ENCODE results near the gene PPP1R3D.

Gene PPP1R3D

GRCh38 chr20:59955131-59955796 is 15.2 kb upstream of the PPP1R3D start:
- Histone ChIP-seq H3K27ac (ENCODE audit: low read length) (peak overlapping the region; percentile 66; the same call in 1 of the 2 replicates), H3K9me3 (replicated peaks; ENCODE audit: insufficient read depth, low read length) (no peaks in the 10 kb centered on the region), H3K9ac (ENCODE audit: low read length) (peak overlapping the region; percentile 21; the same call in 1 of the 2 replicates), H3K9me2 (replicated peaks; ENCODE audit: insufficient read depth, low read length) (no peaks in the 10 kb centered on the region), H3K4me3 (ENCODE audit: low read length) (peak overlapping the region; percentile 37), H2AFZ (ENCODE audit: low read length) (0 out of 2 replicates have a peak overlapping the region, but pooled peaks have one; percentile 17), H3K36me3 (replicated peaks; ENCODE audit: insufficient read depth, low read length) (no peaks in the 10 kb centered on the region), H3K4me2 (ENCODE audit: low read depth, low read length) (peak overlapping the region; percentile 21; the same call in 1 of the 2 replicates), H3K27me3 (replicated peaks; ENCODE audit: insufficient read depth, low read length) (no peaks in the 10 kb centered on the region), H3F3A (ENCODE audit: insufficient read depth, low read length) (peaks cover 9% of the 10 kb centered on the region), H3K4me1 (ENCODE audit: low read length) (peaks cover 17% of the 10 kb centered on the region), H3K79me2 (ENCODE audit: low read length) (no peaks in the 10 kb centered on the region), H4K20me1 (ENCODE audit: insufficient read depth, low read length) (no peaks in the 10 kb centered on the region)
- TF ChIP-seq EZH2phosphoT487 (IDR thresholded peaks at IDR 0.05; ENCODE audit: low read length) (no peak), CTCF (IDR thresholded peaks at IDR 0.05; ENCODE audit: low read length) (peak; percentile 54)
- peak; percentile 74 for DNase-seq

- no peaks in the 10 kb centered on the region for H3K27me3 ChIP-seq (replicated peaks; ENCODE audit: insufficient read depth, low read length)
- H3K4me2 ChIP-seq (ENCODE audit: low read depth, low read length), result peak overlapping the region; percentile 21; the same call in 1 of the 2 replicates
- DNase-seq, result no peak
- H3K9ac ChIP-seq (ENCODE audit: low read length), result 0 out of 2 replicates have a peak overlapping the region, but pooled peaks have one; percentile 21
- H3K27ac ChIP-seq (ENCODE audit: low read length), result peak overlapping the region; percentile 66; the same call in 1 of the 2 replicates
- no peaks in the 10 kb centered on the region for H3K9me2 ChIP-seq (replicated peaks; ENCODE audit: insufficient read depth, low read length)
- H3K79me2 ChIP-seq (ENCODE audit: low read length), result no peaks in the 10 kb centered on the region
- TF ChIP-seq EZH2 (optimal IDR thresholded peaks at IDR 0.05; ENCODE audit: low read depth, low read length) (no peak), CTCF (IDR thresholded peaks at IDR 0.05; ENCODE audit: low read length) (no peak), EZH2phosphoT487 (IDR thresholded peaks at IDR 0.05; ENCODE audit: low read length) (no peak)
- H2AFZ ChIP-seq (ENCODE audit: low read length), result no peak overlapping the region
- H3K4me1 ChIP-seq (ENCODE audit: low read length), result peaks cover 17% of the 10 kb centered on the region
- H3K36me3 ChIP-seq (replicated peaks; ENCODE audit: insufficient read depth, low read length), result no peaks in the 10 kb centered on the region
- H3K4me3 ChIP-seq (ENCODE audit: low read length), result no peak overlapping the region
- no peaks in the 10 kb centered on the region for H3K9me3 ChIP-seq (replicated peaks; ENCODE audit: insufficient read depth, low read length)
- no peaks in the 10 kb centered on the region for H4K20me1 ChIP-seq (ENCODE audit: insufficient read depth, low read length)
- peaks cover 9% of the 10 kb centered on the region for H3F3A ChIP-seq (ENCODE audit: insufficient read depth, low read length)
These were observed 14.6 kb upstream of the PPP1R3D start for GRCh38 chr20:59954718-59955117.

GRCh38 chr20:59949911-59950310 is 9.8 kb upstream of the PPP1R3D start:
- no peak for TF ChIP-seq EZH2 (optimal IDR thresholded peaks at IDR 0.05; ENCODE audit: low read depth, low read length)
- TF ChIP-seq EZH2phosphoT487 (IDR thresholded peaks at IDR 0.05; ENCODE audit: low read length), result no peak
- no peak for TF ChIP-seq CTCF (IDR thresholded peaks at IDR 0.05; ENCODE audit: low read length)
- Histone ChIP-seq H3K36me3 (replicated peaks; ENCODE audit: insufficient read depth, low read length) (no peaks in the 10 kb centered on the region), H3K27me3 (replicated peaks; ENCODE audit: insufficient read depth, low read length) (no peaks in the 10 kb centered on the region), H3K27ac (ENCODE audit: low read length) (no peak overlapping the region), H3K4me1 (ENCODE audit: low read length) (peaks cover 18% of the 10 kb centered on the region), H3K4me2 (ENCODE audit: low read depth, low read length) (no peak overlapping the region), H3K79me2 (ENCODE audit: low read length) (no peaks in the 10 kb centered on the region), H3K4me3 (ENCODE audit: low read length) (no peak overlapping the region), H3F3A (ENCODE audit: insufficient read depth, low read length) (peaks cover 13% of the 10 kb centered on the region), H4K20me1 (ENCODE audit: insufficient read depth, low read length) (no peaks in the 10 kb centered on the region), H2AFZ (ENCODE audit: low read length) (no peak overlapping the region), H3K9ac (ENCODE audit: low read length) (no peak overlapping the region), H3K9me2 (replicated peaks; ENCODE audit: insufficient read depth, low read length) (no peaks in the 10 kb centered on the region), H3K9me3 (replicated peaks; ENCODE audit: insufficient read depth, low read length) (no peaks in the 10 kb centered on the region)
- DNase-seq, result no peak

All from MM.1S (cell line).